GM18873 (cell line): ENCODE data around the gene KLHL18.
"Not testable (repeated sequence)": the region's sequence is repeated elsewhere in the genome, so short reads cannot be mapped to it uniquely, and the experiment has no call there.

Experiments
- ATAC-seq: cut with Tn5 transposase; IDR thresholded peaks from one replicate; pipeline ENCODE4 v1.9.1; 2021; ENCODE audit warnings: mild to moderate bottlenecking, moderate library complexity, moderate number of reproducible peaks; ENCODE audit not compliant: unreplicated experiment, low FRiP score

The KLHL18 gene

DNA sequence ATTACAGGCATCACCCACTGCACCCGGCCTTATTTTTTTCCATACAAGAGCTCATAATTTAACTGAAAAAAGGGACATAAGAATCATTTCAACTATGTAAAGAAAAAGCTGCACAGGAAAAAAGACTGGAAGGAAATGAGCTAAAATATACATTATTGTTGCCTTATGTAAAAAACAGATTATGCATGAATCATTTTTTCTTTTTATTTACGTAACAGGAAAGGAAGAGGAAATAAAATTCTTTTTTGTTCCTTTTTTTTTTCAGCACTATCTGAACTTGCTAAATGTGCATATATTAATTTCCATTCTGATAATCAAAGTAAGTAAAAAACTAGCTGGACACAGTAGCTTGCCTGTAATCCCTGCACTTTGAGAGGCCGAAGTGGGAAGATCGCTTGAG lies 12.2 kb upstream of the KLHL18 start:
- no peak for ATAC-seq

DNA sequence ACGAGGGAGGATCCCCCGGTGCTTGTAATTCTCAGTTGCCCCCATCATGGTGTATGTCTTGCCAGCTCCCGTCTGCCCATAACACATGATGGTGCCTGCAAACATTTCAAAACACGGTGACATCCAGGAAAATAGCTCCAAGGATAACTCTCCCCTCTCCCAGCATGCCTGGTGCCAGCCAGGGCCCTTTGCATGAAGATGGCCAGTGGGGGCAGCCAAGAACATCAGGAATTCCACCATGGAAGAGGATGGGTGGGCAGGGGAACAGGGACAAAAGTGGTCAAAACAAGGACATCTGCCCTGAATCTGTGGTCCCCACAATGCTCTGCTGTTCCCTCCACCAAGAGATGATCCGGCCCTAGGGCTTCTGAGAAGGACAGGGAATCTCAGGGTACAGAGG lies 9.2 kb upstream of the KLHL18 start:
- no peak for ATAC-seq

DNA sequence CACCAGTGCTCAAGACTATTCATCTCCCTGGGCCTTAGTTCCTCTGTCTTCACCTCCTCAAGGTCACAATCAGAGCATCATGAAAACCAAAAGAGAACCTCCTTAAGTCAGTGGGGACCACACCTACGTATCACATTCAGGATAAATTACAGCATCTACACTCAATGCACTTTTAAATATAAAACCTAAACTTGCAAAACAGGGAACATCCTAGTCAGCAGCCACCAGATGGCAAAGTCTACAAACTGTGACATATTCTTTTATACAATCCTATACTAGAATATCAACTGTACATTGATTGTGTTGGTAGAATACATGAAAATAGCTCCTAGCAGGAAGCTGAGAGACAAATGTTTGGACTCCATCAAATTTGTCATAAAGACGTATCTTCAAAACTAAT lies 8.1 kb upstream of the KLHL18 start:
- no peak for ATAC-seq

DNA sequence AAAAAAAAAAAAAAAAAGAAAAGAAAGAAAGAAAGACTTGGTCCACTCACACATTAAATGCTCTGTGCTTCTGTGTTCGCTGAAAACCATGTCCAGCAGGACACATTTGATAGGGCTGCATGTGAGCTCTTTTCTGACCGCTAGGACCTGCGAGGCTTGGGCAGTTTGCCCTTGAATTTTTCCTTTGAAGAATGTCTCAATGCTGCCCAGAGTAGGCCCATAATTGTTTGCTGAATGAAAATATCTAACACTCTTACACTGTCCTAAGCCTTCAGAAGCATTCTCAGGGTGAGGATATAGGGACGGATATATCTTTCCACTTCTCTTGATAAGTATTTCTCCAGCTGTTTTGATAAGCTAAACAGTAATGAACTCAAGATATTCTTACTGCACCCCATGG lies 6.2 kb upstream of the KLHL18 start:
- ATAC-seq: no peak

DNA sequence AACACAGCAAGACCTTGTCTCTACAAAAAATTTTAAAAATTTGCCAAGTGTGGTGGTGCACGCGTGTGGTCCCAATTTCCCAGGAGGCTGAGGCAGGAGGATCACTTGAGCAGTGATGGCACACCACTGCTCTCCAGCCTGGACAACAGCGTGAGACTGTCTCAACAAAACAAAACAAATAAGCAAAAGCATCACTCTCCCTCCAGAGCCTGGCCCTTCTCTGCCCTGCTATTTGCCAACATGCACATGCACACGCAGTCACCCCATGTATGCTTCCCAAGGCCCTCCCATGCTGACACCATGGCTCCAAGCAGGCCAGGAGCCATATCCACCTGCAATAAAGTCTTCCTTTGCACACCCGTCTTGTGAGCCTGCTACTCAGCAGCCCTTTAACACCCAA lies 2.2 kb upstream of the KLHL18 start:
- no peak for ATAC-seq

DNA sequence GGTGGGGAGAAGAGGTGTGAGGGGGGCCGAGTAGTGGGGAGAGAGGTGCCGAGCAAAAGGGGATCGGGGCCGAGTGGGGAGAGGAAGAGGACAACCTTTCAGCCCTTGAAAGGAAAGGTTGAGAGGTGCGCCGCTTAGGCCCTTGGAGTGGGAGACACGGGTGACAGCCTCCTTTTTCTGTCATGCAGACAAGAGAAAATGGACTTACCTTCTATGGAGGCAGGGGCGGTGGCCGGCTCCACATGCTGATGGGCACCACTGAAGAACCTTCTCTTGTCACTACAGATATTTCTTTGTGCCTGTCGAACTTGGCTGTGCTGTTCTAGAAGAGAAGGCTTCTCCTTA lies 421 bp downstream of the KLHL18 start:
- no peak for ATAC-seq

DNA sequence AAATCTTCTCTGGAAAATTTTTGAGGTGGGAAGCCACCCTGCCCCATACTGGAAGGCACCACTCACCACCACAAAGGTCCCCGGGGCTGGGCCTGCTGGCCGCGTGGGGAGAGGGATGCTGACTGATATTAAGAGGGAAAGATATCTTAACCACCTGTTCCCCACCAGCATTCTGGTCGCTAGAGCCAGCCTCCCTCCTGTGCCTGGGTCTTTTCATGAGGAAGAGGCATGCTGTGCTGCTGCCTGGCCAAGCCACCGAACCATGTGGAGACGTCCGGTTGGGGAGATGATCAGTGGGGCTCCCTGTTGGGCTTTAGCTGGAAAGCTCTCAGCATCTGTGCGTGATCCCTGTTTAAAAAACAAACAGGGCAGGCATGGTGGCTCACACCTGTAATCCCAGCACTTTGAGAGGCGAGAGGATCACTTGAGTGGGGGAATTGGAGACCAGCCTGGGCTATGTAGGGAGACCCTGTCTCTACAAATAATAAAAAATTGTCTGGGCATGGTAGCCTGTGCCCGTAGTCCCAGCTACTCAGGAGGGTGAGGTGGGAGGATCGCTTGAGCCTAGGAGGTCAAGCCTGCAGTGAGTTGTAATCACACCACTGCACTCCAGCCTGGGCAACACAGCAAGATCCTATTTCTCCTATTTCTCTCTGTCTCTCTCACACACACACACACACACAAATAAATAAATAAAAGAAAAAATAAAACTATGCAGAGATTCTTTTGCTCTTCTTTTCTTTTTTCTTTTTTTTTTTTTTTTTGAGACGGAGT lies 1.0 kb downstream of the KLHL18 start:
- no peak for ATAC-seq

DNA sequence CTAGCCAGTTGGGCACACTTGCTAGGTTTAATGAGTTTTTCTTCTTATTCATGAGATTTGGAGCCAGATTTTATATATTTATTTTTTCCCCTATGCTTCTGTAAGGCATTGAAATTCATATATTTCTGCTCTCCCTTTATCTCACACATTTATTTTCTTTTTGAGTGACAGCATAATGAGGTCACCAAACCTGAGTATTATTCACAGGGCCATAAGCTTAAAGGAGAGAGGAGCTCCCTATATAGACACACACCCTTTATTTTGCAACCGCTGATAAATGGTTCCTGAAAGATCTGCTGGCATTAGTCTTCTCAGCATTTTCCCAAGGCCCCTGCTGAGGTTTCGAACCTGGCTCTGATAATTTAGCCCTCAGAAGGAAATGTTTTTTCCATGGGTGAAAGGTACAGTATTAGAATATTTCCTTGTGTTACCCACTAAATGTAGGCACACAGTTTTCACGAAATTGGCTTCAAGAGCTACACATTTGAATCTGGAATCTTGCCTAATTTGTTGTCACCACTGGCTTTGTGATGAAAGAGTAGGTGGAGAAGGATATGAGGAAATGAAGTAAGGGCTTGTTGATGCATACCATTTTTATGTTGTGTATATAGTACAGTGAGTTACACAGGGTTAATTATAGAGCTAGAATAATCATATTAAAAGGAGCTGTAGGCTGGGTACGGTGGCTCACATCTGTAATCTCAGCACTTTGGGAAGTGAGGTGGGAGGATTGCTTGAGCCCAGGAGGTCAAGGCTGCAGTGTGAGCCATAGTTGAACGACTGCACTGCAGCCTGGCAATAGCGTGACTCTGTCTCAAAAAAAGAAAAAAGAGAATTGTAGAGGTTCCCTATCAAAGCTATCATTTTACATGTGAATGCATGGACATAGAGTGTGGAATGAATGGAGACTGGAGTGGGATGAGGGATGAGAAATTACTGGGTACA lies 6.5 kb downstream of the KLHL18 start:
- ATAC-seq: no peak

DNA sequence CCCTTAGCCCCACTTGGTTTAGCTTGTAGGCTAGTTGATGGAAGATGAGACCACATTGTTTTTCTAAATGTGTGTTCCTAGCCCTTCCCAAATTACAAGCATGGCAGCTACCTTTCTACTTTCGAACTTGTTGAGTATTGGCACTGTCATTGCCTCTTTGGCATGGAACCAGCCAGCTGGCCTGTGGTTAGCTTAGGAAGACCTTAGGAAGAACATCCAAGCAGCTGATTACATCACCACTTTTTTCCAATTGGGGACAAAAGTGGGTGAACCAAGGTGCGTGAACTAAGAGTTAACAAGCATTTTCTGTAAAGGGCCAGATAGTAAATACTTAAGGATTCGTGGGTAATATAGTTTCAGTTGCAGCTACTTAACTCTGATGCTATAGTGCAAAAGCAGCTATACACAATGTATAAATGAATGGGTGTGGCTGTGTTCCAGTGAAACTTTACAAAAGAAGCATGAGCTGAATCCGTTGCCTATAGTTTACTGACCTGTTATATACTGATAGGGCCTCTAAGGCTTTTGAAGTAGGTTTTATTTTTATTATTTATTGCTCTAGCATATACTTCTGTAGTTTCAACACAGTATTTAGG lies 8.5 kb downstream of the KLHL18 start:
- ATAC-seq: no peak

DNA sequence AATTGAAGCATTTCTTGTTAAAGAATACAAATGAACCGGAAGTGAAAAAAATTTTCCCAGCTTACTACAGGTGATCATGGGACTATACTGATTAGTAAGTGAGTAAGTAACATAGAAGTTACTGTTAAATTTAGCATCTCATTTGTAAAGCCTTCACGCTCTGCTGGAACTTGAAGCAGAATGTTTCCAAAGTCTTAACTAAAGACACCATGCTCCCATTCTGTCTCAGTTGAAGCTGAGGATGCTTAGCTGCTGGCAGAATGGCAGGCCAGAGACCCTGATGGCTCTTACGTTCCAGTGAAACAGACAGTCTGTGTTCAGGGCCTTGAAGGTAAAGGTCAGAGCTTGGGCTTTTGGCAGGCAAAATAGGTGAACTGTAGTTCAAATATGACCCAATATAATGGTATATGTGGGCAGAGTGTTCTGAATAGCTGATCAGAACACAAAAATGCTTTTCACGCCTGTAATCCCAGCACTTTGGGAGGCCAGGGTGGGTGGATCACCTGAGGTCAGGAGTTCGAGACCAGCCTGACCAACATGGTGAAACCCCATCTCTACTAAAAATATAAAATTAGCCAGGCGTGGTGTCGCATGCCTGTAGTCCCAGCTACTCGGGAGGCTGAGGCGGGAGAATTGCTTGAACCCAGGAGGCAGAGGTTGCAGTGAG lies 9.1 kb downstream of the KLHL18 start:
- ATAC-seq: not testable (repeated sequence)

DNA sequence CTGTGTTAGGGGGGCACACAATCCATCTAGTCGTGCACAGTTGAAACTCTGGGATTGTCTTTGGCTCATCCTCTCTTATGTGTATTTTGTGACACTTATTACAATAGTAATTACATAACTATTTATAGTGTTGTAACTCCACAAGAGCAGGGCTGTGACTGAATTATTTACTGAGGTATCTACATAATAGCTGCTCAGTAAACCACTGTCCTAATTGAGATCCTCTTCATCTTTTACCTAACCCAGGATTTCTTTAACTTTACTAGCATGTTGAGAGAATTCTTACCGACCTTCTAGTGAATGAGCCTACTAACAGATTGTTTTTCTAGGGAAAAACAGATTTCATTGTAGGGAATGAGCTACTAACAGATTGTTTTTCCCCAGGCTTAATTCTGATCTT lies 11.1 kb downstream of the KLHL18 start:
- no peak for ATAC-seq

DNA sequence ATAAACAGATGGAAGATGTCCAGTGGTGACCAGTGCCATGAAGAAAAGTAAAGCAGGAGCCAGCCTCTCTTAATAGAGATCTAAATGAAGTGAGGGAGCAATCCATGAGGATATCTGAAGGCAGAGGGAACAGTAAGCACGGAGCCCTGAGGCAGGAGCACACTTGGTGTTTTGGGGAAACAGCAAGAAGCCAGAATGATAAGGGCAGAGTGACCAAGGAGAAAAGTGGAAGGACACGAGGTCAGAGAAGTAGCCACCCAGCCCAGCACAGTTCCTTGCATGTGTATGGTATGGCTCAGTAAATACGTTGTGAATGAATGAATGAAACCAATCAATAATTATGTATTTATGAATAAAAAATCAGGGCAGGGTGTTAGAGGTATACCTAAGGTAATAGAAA lies 11.6 kb downstream of the KLHL18 start:
- no peak for ATAC-seq

DNA sequence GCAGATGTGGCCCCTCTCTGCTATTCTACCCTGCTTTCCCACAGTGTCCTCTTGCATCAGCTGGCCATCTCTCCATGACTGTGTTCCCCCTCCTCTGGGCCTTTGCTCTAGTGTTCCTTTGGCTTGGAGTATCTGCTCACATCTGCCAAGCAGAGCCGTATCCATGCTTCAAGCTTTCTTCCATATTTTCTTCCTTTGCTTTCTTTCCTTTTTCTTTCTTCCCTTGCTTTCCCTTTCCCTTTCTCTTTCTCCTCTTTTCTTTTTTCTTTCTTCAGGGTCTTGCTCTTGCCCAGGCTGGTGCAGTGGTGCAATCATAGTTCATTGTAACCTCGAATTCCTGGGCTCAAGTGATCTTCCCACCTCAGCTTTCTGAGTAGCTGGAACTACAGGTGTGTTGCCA lies 12.6 kb downstream of the KLHL18 start:
- no peak for ATAC-seq

DNA sequence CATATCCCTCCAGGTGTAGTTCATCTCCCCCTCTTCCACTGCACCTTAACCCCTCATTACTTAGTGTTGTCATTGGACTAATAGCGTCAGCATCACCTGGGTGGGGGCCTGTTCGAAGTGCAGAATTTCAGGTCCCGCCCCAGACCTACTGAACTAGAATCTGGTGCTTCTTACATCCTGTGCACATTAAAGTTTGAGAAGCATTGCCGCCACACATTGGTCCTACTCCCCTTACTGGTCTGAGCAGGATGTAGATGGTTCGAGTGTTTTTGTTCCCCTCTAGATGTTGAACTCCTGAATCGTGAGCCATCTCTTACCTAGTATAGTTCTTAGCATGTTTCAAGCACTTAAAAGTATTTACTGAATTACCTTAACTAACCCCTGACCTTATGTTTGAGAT lies 13.2 kb downstream of the KLHL18 start:
- ATAC-seq: no peak

DNA sequence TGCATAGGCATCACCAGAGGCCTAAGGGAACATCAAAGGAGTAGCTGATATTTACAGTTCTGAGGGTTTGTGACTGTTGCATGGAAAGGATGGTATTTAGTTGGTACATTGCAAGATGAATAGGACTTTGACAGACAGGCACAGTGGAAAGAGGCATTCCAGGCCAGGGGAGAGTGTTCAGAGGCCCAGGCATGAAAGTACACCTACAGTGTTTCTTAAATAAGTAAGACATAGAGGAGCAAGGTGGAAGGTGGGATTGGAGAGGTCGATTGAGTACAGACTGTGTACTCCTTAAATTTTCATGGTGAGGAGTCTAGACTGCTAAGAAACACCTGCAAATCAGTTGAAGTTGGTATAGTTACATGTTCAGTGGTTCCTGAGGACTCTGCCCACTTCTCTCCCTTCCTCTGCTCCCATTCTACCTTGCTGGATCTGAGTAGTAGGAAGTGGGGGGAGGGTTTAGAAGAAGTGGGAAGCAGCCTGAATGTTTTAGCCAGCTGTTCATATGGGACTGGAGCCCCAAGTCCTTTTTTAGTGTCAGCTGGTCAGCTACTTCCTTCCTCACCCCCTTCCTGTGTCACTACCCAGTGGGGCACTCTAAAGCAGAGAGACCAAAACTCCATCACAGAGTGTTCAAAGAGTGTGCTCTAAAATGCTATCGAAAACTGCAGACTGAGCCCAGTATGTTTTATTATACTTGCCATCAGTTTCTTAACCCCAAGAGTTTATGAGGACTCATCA lies 14.0 kb downstream of the KLHL18 start:
- ATAC-seq: no peak

DNA sequence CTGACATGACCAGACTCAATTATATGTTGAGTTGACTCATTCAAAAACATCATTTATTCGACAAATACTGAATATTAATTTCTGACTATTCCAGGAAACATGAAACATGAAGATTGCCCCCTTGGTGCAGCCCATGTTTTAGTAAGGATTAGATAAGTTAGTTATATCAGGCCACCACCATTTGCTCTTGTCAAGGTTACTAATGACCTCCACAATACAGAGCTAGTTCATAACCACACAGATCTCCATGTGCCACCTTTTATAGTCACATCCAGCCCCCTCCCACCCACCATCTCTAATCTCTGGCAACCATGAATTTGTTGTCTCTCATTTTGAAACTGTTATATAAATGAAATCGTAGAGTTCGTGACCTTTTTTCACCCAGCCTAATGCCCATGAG lies 15.7 kb downstream of the KLHL18 start:
- no peak for ATAC-seq

DNA sequence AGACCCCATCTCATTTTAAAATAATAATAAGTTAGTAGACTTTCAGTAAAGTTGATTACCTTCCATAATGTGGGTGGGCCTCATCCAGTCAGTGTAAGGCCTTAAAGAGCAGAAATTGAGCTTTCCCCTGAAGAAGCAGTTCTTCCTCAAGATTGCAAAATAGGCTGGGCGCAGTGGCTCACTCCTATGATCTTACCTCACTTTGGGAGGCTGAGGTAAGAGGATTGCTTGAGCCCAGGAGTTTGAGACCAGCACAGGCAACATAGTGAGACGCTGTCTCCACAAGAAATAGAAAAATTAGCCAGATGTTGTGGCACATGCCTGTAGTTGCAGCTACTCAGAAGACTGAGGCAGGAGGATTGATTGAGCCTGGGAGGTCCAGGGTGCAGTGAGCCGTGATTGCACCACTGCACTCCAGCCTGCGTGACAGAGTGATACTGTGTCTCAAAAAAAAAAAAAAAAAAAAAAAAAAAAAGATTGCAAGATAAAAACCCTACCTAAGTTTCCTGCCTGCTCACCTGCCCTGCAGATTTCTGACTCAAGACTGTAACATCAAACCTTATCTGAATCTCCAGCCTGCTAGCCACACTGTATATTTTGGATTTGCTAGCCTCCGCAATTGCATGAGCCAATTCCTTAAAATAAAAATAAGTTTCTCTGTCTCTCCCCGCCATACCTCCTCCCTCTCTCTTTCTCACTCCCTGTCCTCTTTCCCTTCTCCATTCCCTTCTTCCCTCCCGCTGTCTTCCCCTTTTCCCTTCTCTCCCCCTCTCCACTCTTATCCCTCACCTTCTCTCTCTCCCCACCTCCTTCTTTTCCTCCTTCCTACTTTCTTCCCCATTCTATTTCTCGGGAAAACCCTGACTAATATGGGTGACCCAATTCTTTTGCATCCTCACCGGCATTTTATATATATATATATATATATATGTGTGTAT lies 16.9 kb downstream of the KLHL18 start:
- ATAC-seq: no peak

DNA sequence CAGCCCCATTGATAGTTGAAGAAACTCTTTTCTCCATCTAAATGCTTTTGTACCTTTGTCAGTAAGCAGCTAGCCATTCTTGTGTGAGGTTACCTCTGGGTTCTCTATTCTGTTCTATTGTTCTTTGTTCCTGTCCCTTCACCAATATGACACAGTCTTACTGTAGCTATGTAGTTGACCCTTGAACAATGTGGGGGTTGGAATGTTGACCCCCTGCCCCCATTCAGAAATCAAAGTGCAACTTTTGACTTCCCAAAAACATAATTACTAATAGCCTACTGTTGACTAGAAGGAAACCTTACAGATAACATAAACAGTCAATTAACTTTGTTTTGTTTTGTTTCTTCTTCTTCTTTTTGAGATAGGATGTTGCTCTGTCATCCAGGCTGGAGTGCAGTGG lies 18.7 kb downstream of the KLHL18 start:
- no peak for ATAC-seq

DNA sequence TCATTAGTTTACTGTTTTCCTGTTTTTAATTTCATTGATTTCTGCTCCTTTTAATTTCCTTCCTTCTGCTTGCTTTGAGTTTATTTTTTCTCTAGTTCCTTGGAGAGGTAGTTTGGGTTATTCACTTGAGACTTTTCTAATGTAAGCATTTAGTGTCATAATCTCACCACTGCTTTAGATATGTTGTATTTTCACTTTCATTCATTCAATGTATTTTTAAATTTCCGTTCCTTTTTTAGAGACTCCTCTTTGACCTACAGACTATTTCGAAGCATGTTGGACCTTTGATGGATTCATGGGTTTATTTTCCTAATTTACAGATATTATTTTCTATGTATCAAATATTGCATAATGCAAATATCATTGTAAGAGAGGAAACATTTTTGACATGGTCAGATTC lies 23.3 kb downstream of the KLHL18 start:
- no peak for ATAC-seq
